Sigmoid colon (tissue), 4 donors: Measurements from ENCODE around the gene FBXO40.

Experiments
- EP300 ChIP-seq, 4 donors: sonication (generic); formaldehyde crosslinking; IDR thresholded peaks; one replicate each; pipeline ENCODE4 v1.6.1; 2017; ENCODE audit warnings: antibody characterized with exemption in 4 of 4
- POLR2A ChIP-seq, 2 donors: fragments of 450-650 bp; IDR thresholded peaks; one replicate each; pipeline ENCODE4 v1.6.1; 2016; ENCODE audit warnings: antibody characterized with exemption in 2 of 2, mild to moderate bottlenecking in 2 of 2, moderate library complexity in 2 of 2
- POLR2AphosphoS5 ChIP-seq, 4 donors: sonication (generic); formaldehyde crosslinking; IDR thresholded peaks; one replicate each; pipeline ENCODE4 v1.6.1; 2017; ENCODE audit warnings: antibody characterized with exemption in 4 of 4
- TF ChIP-seq, protein P1 (sequence below), 4 experiments: fragments of 450-650 bp in 3 of 4; fragments of 200-600 bp in 1 of 4; IDR thresholded peaks; one replicate each; pipeline ENCODE4 v1.5.1; 2016 to 2019; ENCODE audit warnings: antibody characterized with exemption in 4 of 4, mild to moderate bottlenecking in 3 of 4, moderate library complexity in 2 of 4

DNA sequence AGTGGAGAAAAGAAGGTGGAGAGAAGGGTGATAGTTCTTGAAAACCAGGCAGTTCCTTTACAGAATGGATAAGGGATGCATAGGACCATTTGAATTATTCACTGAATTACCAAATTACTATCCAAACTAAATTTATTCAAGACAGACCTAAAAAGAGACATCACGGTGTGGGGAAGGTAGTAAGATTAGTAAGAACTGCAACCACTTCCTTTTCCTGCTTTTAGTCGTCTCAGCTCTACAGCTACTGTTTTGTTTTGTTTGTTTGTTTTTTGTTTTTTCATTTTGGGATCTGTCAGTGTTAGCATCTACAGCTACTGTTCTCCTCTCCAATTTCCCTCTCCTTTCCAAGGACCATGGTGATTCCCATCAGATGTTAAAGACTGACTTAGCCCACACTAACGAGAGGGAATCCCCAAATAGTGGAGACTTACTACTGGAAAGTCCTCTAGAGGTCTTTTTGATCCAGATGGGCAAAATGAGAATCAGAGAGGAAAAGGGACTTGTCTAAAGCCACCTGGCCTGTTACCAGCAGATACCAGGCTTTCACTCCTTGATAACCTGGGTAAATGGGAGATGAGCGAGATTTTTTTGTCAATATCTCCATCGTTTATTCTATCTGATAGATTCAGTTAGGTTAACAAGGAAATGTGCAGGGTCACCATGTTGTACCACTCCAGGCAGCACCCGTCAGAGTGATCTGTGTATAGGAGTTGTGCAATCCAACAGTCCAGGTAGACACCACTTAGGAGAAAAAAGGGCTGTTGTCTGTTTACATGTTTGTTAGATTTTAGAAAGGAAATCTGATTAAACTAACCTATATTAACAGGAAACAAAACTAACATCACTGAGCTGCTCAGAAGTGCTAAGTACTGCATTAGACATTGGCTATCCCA lies 61.6 kb downstream of the FBXO40 start:
- TF ChIP-seq POLR2AphosphoS5 (IDR thresholded peaks at IDR 0.05) (no peak), POLR2A (IDR thresholded peaks at IDR 0.05) (no peak), EP300 (IDR thresholded peaks at IDR 0.05) (no peak)
- TF ChIP-seq, protein P1, sequence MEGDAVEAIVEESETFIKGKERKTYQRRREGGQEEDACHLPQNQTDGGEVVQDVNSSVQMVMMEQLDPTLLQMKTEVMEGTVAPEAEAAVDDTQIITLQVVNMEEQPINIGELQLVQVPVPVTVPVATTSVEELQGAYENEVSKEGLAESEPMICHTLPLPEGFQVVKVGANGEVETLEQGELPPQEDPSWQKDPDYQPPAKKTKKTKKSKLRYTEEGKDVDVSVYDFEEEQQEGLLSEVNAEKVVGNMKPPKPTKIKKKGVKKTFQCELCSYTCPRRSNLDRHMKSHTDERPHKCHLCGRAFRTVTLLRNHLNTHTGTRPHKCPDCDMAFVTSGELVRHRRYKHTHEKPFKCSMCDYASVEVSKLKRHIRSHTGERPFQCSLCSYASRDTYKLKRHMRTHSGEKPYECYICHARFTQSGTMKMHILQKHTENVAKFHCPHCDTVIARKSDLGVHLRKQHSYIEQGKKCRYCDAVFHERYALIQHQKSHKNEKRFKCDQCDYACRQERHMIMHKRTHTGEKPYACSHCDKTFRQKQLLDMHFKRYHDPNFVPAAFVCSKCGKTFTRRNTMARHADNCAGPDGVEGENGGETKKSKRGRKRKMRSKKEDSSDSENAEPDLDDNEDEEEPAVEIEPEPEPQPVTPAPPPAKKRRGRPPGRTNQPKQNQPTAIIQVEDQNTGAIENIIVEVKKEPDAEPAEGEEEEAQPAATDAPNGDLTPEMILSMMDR (IDR thresholded peaks at IDR 0.05), result no peak
